HG03432 (cell line): ENCODE data around the gene LRRC26.
"Not testable (repeated sequence)": the region's sequence is repeated elsewhere in the genome, so short reads cannot be mapped to it uniquely, and the experiment has no call there.

Experiments used
- ATAC-seq: cut with Tn5 transposase; IDR thresholded peaks from one replicate; pipeline ENCODE4 v1.9.1; 2021; ENCODE audit warnings: mild to moderate bottlenecking, moderate library complexity; ENCODE audit not compliant: unreplicated experiment

The LRRC26 gene

DNA sequence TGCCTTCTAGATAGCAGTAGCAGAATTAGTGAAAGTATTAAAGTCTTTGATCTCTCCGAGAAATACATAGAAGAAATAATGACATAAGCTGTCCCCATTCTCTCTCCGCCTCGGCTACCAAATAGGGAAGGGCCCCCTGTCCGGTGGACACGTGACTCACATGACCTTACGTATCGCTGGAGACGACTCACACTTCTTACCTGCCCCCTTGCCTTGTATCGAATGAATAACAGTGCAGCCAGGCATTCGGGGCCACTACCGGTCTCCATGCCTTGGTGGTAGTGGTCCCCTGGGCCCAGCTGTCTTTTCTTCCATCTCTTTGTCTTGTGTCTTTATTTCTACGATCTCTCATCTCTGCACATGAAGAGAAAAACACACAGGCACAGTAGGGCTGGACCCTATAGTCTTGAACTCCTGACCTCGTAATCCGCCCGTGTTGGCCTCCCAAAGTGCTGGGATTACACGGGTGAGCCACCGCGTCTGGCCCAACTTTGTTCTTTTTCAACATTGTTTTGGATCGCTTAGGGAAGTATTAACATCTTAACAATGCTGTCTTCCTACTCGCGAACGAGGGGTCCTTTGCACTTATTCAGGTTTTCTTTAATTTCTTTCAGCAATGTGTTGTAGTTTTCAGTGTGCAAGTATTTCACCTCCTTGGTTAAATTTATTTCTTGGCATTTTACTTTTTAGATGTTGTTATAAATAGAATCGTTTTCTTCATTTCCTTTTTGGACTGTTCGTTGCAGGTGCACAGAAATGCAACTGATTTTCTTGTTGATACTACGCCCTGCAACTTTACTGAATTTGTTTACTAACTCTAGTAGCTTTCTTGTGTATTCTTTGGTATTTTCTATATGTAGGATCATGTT lies 47.7 kb downstream of the LRRC26 start:
- ATAC-seq: not testable (repeated sequence)
